SH-SY5Y (cell line): ENCODE results near the gene FNBP1L.

ENCODE experiments used
- GATA2 ChIP-seq: IDR thresholded peaks from 2 replicates; pipeline ENCODE4 v1.6.1; 2011; ENCODE audit warnings: mild to moderate bottlenecking, low read depth, low read length
- GATA3 ChIP-seq: IDR thresholded peaks from 2 replicates; pipeline ENCODE4 v1.6.1; 2011; ENCODE audit warnings: low read depth, mild to moderate bottlenecking, low read length, moderate library complexity

GRCh38 chr1:93574511-93574910, 126.6 kb downstream of the FNBP1L start:
- TF ChIP-seq GATA3 (no peak), GATA2 (no peak)
